Endothelial cell of umbilical vein (primary cell): Measurements from ENCODE around the gene ADAP2. TPM values are rescaled to one million over a fixed set of nuclear protein-coding genes. Genes with fewer than 3 reads are reported as not detected.

Experiments used
- BruUV-seq: library from RNA; stranded (reverse); fragments of 400-500 nt; replicated peaks from 2 replicates; lab custom pipeline; 2021; lab: Mats Ljungman, UMichigan
- CTCF ChIA-PET: fragments of 300-600, 350-600 bp; sonication (Branson Sonifier 250); formaldehyde crosslinking; loops from one replicate; lab custom pipeline; 2021; ENCODE audit warnings: antibody characterized with exemption, inconsistent platforms; lab: Charles Lee
- POLR2A ChIA-PET: fragments of 300-600, 350-600 bp; sonication (Branson Sonifier 250); formaldehyde crosslinking; loops from one replicate; lab custom pipeline; 2021; ENCODE audit warnings: antibody characterized with exemption, inconsistent platforms; lab: Charles Lee
- DNase-seq: peaks from one replicate; pipeline ENCODE4 v3.0.0-alpha.2; 2011; ENCODE audit warnings: low read depth, low spot score
- FAIRE-seq: peaks from 2 replicates; lab custom pipeline; 2011; peaks lifted over from hg19 to GRCh38; lab: Jason Lieb, UNC
- H2AFZ ChIP-seq: 2 replicates; pipeline ENCODE4 v1.6.0; 2012; ENCODE audit warnings: low read depth, low read length, control low read depth, inconsistent platforms
- H3K27ac ChIP-seq: 2 replicates; pipeline ENCODE4 v1.5.1; 2011; ENCODE audit warnings: low read depth, mild to moderate bottlenecking, control low read depth, low read length, moderate library complexity; ENCODE audit not compliant: insufficient read depth
- H3K27me3 ChIP-seq, 2 experiments: 2 replicates each; pipeline versions ENCODE4 v1.6.0 to v1.6.1; 2011; ENCODE audit warnings: low read length in 2 of 2, mixed read lengths in 1 of 2; ENCODE audit not compliant: control insufficient read depth in 2 of 2, insufficient read depth in 2 of 2
- H3K36me3 ChIP-seq, 2 experiments: 2 replicates in 1 of 2; 3 replicates in 1 of 2; pipeline ENCODE4 v1.5.1; 2011; ENCODE audit warnings: low read length in 2 of 2, mild to moderate bottlenecking in 1 of 2, moderate library complexity in 1 of 2; ENCODE audit not compliant: control insufficient read depth in 2 of 2, insufficient read depth in 2 of 2; ENCODE audit errors: extremely low read depth in 1 of 2
- H3K4me1 ChIP-seq: 3 replicates; pipeline ENCODE4 v1.5.1; 2011; ENCODE audit warnings: mild to moderate bottlenecking, low read length; ENCODE audit not compliant: control insufficient read depth, insufficient read depth; ENCODE audit errors: extremely low read depth
- H3K4me2 ChIP-seq: 2 replicates; pipeline ENCODE4 v1.6.1; 2011; ENCODE audit warnings: low read length, control low read depth, mixed read lengths; ENCODE audit not compliant: insufficient read depth
- H3K4me3 ChIP-seq, 3 experiments: fragments of 200-600 bp in 1 of 3; sonication (generic), shearing (Covaris generic) in 1 of 3; replicated peaks in 1 of 3; 2 replicates each; pipeline ENCODE4 v1.5.1; 2011 to 2016; ENCODE audit warnings: control low read depth in 3 of 3, low read length in 3 of 3, mild to moderate bottlenecking in 2 of 3, inconsistent platforms in 1 of 3, low read depth in 1 of 3, moderate library complexity in 1 of 3; ENCODE audit not compliant: insufficient read depth in 1 of 3
- H3K79me2 ChIP-seq: 2 replicates; pipeline ENCODE4 v1.6.0; 2012; ENCODE audit warnings: low read length, inconsistent platforms; ENCODE audit not compliant: control insufficient read depth, insufficient read depth
- H3K9ac ChIP-seq: replicated peaks from 2 replicates; pipeline ENCODE3; 2011; ENCODE audit warnings: low read length, control low read depth; ENCODE audit not compliant: insufficient read depth; ENCODE audit errors: extremely low read depth
- H3K9me1 ChIP-seq: replicated peaks from 3 replicates; pipeline ENCODE4 v1.6.0; 2011; ENCODE audit warnings: mild to moderate bottlenecking, low read length; ENCODE audit not compliant: control insufficient read depth, insufficient read depth; ENCODE audit errors: extremely low read depth
- H3K9me3 ChIP-seq: replicated peaks from 2 replicates; pipeline ENCODE4 v1.5.1; 2012; ENCODE audit warnings: low read length, inconsistent platforms; ENCODE audit not compliant: control insufficient read depth, insufficient read depth
- H4K20me1 ChIP-seq: replicated peaks from 2 replicates; pipeline ENCODE3; 2011; ENCODE audit warnings: mild to moderate bottlenecking, low read length; ENCODE audit not compliant: control insufficient read depth, insufficient read depth; ENCODE audit errors: extremely low read depth
- EZH2 ChIP-seq: IDR thresholded peaks from 2 replicates; pipeline ENCODE4 v1.6.1; 2012; ENCODE audit warnings: borderline replicate concordance, low read depth, mild to moderate bottlenecking, moderate library complexity, low read length, inconsistent platforms; ENCODE audit not compliant: severe bottlenecking
- FOS ChIP-seq: IDR thresholded peaks from 2 replicates; pipeline ENCODE4 v1.6.1; 2011; ENCODE audit warnings: mild to moderate bottlenecking, low read length, moderate library complexity, borderline replicate concordance; ENCODE audit not compliant: insufficient read depth
- GATA2 ChIP-seq: IDR thresholded peaks from 2 replicates; pipeline ENCODE4 v1.7.0; 2011; ENCODE audit warnings: low read depth, mild to moderate bottlenecking, moderate library complexity, mixed read lengths, low read length; ENCODE audit not compliant: insufficient read length, insufficient read depth
- JUN ChIP-seq: IDR thresholded peaks from 2 replicates; pipeline ENCODE4 v1.6.1; 2011; ENCODE audit warnings: borderline replicate concordance, low read depth; ENCODE audit not compliant: insufficient read length, insufficient read depth
- MYC ChIP-seq: IDR thresholded peaks from one replicate; pipeline ENCODE4 v1.6.1; 2011; ENCODE audit warnings: mild to moderate bottlenecking, low read depth, low read length
- POLR2A ChIP-seq: IDR thresholded peaks from 2 replicates; pipeline ENCODE4 v1.6.1; 2012; ENCODE audit warnings: low read depth, mild to moderate bottlenecking, control low read depth, low read length
- POLR2AphosphoS5 ChIP-seq: IDR thresholded peaks from 2 replicates; pipeline ENCODE4 v1.6.1; 2012; ENCODE audit warnings: low read depth, mild to moderate bottlenecking, control low read depth, low read length, moderate library complexity; ENCODE audit not compliant: insufficient read depth
- dilution Hi-C: fragments of 300-500 bp; cut with MboI; formaldehyde crosslinking; loops from one replicate; pipeline ENCODE4 v1.15.0; 2019; ENCODE audit warnings: low sequenced_read_pairs; ENCODE audit not compliant: extremely low pct_ligation_motif_present
- intact Hi-C: fragments of 100-400 bp; cut with micrococcal nuclease; formaldehyde crosslinking; loops from one replicate; pipeline ENCODE4 v1.10.0; 2022
- polyA plus RNA-seq, 4 experiments: library from polyadenylated mRNA; depleted of rRNA in 3 of 4; stranded (reverse) in 3 of 4; unstranded in 1 of 4; fragments of >200 nt; gene quantifications; 2 replicates each; pipeline versions ENCODE4 v1.2.1 to v1.2.3, GENCODE V29; 2011 to 2012; ENCODE audit warnings: missing spikeins in 1 of 4
- total RNA-seq: library from RNA; stranded (reverse); gene quantifications from 2 replicates; pipeline ENCODE4 v1.2.3, GENCODE V29; 2021
- TF ChIP-seq, protein P1 (sequence below), 2 donors: IDR thresholded peaks; 1 replicate in 1 of 2; 2 replicates in 1 of 2; pipeline ENCODE4 v1.5.1; 2011; ENCODE audit warnings: low read length in 2 of 2, mild to moderate bottlenecking in 2 of 2, moderate library complexity in 2 of 2, control low read depth in 1 of 2, inconsistent platforms in 1 of 2, low read depth in 1 of 2; ENCODE audit not compliant: insufficient read depth in 1 of 2; ENCODE audit errors: extremely low read depth in 1 of 2
- TF ChIP-seq, protein P2 (sequence below): IDR thresholded peaks from 2 replicates; pipeline ENCODE4 v1.6.1; 2011; ENCODE audit not compliant: insufficient read depth, insufficient read length

ADAP2 gene
- total and polyA plus RNA-seq, 2 donors (not counting 3 experiments of a cell fraction or from before 2014, with no cell fraction given) = 0.28 to 1.0 TPM

DNA sequence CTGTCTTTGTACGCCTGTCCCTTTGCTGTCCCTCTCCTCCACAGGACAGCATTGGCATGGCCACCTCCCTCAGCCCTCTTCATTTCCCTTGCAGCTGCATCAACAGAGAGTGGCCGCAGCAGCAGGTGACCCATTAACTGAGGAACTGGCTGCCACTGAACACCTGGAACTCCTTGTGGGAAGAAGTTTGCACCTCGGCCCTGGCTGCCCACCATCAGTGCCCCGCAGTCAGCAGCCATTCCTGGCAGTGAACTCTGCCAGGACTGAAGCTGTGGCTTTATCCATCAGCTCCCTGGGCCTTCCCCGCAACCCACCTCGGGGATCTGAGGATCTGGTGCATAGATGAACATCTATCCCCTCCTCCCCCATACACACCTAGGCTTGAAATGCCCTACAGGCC is 36.0 kb downstream of the ADAP2 start:
- intact Hi-C loops (no loop called here), dilution Hi-C loops (no loop called here)
- FAIRE-seq (no peak), DNase-seq (no peak)
- Histone ChIP-seq H3K4me2 (no peak overlapping the region), H3K9me3 (no peaks in the 10 kb centered on the region), H3K4me3 (no peak overlapping the region), H3K4me1 (no peaks in the 10 kb centered on the region), H3K36me3 (no peaks in the 10 kb centered on the region), H3K27me3 (peaks cover 3 to 6% of the 10 kb centered on the region in 2 experiments), H3K27ac (no peak overlapping the region), H3K9me1 (no peaks in the 10 kb centered on the region), H2AFZ (no peak overlapping the region), H4K20me1 (no peaks in the 10 kb centered on the region), H3K9ac (no peak overlapping the region), H3K79me2 (no peaks in the 10 kb centered on the region)
- ChIA-PET CTCF (no interaction called here), POLR2A (no interaction called here)
- BruUV-seq = no TSS peak
- no peak for TF ChIP-seq EZH2
- TF ChIP-seq, protein P1, sequence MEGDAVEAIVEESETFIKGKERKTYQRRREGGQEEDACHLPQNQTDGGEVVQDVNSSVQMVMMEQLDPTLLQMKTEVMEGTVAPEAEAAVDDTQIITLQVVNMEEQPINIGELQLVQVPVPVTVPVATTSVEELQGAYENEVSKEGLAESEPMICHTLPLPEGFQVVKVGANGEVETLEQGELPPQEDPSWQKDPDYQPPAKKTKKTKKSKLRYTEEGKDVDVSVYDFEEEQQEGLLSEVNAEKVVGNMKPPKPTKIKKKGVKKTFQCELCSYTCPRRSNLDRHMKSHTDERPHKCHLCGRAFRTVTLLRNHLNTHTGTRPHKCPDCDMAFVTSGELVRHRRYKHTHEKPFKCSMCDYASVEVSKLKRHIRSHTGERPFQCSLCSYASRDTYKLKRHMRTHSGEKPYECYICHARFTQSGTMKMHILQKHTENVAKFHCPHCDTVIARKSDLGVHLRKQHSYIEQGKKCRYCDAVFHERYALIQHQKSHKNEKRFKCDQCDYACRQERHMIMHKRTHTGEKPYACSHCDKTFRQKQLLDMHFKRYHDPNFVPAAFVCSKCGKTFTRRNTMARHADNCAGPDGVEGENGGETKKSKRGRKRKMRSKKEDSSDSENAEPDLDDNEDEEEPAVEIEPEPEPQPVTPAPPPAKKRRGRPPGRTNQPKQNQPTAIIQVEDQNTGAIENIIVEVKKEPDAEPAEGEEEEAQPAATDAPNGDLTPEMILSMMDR (IDR thresholded peaks at IDR 0.05; ENCODE audit: extremely low read depth in 1 of 2, insufficient read depth in 1 of 2, low read depth in 1 of 2, low read length in 2 of 2) = no peak
- TF ChIP-seq, protein P2, sequence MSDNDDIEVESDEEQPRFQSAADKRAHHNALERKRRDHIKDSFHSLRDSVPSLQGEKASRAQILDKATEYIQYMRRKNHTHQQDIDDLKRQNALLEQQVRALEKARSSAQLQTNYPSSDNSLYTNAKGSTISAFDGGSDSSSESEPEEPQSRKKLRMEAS = no peak
- TF ChIP-seq MYC = no peak
- TF ChIP-seq POLR2AphosphoS5 = no peak
- no peak for TF ChIP-seq JUN
- TF ChIP-seq GATA2 = no peak
- no peak for TF ChIP-seq FOS
- no peak for TF ChIP-seq POLR2A
